GM04503 (cell line): ENCODE data around the gene DDX41.

Source experiments
- DNase-seq: peaks from one replicate; pipeline ENCODE4 v3.0.0-alpha.2; 2012; ENCODE audit warnings: low read depth

The DDX41 gene

DNA sequence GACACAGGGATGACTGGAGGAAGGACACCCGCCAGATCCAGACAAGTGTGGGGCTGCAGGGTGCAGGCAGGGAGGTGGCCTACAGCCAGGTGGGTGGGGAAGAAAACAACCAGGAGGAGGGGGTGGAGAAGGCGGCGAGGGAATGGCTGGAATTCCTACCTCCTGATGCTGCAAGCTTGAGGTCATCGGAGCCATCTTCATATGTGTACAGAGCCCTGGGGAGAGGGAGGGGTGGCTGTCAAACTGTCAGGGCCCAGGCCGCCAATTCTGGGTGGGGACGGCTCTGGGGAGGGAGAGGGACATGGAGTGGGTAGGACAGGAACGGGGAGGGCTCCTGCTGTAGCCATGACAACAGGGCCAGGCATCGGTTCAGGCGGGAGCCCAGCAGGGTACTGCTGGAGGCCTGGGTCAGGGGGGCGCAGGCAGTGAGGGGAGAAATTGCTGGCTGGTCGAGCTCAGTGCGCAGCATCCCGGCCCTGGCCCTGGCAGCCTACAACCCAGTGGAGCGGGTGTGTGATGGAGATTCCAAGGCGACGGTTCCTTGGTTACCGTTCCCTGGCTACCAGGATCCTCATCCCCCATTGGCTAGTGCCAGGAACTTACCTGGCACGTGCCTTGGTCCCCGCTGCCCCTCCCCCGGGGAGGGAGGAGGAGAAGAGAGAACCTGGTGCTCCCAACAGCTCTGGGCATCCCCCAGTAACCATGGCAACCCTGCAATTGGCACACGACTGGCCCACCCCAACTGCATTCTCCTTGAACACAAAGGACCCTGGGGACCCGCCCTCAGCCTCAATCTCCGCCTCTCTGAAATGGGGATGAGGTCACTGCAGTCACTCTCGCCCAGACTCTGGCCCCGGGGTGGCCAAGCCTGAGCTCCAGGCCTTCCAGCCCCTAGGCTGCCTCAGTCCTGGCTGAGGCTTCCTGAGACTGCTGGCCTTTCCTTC is 47.8 kb downstream of the DDX41 start:
- no peak for DNase-seq

DNA sequence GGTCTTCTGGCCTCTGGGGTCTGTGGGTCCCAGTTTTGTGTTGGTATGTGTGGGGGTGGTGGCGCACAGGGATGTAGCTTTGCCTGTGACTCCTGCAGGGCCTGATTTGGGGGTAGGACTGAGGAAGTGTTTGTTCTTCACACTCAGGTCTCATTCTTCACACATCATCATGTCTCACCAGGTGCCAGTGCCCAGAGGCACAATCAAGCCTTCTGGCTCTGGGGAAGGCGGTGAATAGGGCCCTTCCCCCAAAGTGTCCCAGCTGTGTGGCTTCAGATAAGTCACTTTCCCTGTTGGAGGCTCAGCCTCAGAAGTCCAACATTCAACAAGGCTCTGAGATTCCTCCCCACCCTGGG is 48.5 kb downstream of the DDX41 start:
- DNase-seq: no peak

DNA sequence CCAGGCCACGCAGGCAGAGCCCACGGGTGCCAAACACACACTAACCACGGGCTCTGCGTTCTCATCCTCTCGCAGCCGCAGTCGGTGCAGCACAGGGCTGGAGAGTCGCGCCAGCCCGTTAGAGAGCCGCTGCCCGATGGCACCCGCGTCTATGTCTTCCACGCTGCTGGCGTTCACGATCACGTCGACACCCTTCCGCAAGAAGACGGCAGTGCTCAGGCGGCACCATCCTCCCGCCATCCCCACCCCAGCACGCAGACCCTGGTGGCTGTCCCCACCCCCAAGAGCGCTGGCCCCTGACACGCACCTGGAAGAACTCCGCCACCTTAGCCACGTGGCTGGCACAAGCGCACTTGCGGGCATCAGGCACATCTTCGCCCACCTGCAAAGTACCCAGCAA is 49.3 kb downstream of the DDX41 start:
- DNase-seq: no peak

DNA sequence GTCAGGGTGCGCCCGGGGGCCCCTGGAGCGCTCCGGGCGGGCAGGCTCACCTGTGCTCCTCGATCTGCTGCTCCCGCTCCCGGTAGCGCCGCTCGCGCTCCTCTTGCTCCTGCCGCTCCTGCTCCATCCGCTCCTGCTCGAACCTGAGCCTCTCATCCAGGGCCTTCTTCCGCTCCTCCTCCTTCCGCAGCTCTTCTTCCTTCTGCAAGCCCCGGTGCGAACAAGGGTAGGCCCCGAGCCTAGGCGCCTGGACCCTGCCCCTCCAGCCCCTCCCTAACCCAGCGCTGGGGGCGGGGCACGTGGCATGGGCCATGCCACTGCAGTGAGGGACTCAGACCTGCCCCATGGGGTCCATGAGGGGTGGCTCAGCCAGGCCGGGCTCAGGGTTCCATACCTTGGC is 49.9 kb downstream of the DDX41 start:
- DNase-seq: no peak

DNA sequence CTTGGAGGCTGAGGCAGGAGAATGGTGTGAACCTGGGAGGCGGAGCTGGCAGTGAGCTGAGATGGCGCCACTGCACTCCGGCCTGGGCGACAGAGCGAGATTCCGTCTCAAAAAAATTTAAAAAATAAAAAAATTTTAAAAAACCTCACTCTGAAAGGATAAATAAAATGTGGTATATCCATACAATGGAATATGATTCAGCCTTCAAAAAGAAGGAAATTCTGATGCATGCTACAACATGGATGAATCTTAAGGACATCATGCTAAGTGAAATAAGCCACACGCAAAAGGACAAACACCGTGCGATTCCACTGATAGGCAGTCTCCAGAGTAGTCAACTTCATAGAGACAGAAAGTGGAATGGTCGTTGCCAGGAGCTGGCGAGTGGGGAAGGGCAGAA is 51.7 kb downstream of the DDX41 start:
- no peak for DNase-seq

DNA sequence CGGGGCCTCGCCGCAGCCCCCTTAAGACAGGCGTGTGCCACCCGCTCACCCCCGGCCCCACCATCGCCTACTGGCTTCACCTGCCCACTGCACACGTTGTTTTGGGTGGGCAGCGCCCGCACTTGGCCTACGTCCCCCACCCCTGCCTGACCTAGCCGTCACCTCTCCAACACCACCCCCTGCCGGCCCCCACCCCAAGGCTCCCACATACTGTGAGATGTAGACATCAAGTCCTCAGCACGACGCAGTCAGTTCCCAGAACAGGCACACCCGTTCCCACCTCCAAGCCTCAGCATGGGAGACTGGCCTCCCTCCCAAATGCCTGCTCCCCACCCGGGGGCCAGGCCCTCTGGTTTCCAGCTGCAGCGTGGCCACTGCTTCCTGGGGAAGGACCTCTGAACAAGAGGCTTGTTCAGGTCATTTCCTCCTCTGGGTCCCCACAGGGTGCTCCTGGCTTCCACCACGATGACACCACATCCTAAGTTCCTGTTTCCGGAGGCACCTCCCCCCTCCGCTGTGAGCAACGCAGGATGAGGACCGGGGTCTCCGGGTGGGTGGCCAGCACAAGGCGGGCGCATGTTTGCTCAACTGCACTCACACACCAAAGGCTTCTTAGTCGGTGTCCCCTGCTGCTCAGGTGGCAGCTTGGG is 54.6 kb downstream of the DDX41 start:
- DNase-seq: no peak
